Measurements from ENCODE around the gene DHX34.

DNA sequence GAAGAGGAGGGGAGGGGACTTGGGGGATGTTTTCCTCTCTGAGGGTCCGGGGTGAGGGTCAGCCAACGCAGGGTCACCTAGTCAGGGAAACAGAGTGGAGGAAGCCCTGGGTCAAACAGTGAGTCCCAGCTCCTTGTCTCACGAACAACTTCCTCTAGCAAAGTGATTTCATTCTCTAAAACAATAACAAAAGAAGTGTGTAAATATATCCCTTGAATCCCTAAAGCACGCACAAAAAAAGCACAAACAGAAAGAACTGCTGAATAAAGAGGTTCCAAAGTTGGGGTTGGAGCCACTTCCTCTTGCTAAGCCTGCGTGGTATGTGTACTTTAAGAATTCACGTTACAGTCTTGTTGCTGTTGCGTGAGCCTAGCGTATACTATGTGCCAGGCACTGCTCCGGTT lies 18.6 kb upstream of the DHX34 start:
- TF ChIP-seq, protein P1, sequence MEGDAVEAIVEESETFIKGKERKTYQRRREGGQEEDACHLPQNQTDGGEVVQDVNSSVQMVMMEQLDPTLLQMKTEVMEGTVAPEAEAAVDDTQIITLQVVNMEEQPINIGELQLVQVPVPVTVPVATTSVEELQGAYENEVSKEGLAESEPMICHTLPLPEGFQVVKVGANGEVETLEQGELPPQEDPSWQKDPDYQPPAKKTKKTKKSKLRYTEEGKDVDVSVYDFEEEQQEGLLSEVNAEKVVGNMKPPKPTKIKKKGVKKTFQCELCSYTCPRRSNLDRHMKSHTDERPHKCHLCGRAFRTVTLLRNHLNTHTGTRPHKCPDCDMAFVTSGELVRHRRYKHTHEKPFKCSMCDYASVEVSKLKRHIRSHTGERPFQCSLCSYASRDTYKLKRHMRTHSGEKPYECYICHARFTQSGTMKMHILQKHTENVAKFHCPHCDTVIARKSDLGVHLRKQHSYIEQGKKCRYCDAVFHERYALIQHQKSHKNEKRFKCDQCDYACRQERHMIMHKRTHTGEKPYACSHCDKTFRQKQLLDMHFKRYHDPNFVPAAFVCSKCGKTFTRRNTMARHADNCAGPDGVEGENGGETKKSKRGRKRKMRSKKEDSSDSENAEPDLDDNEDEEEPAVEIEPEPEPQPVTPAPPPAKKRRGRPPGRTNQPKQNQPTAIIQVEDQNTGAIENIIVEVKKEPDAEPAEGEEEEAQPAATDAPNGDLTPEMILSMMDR (IDR thresholded peaks at IDR 0.05; ENCODE audit: low read length) = no peak
- no peak for TF ChIP-seq EZH2 (optimal IDR thresholded peaks at IDR 0.05; ENCODE audit: low read depth, low read length)
- TF ChIP-seq EZH2phosphoT487 (IDR thresholded peaks at IDR 0.05; ENCODE audit: low read length) = no peak

All from MM.1S (cell line).